Activated T-cell treated with anti-CD3 and anti-CD28 coated beads for 4 hours (primary cell): ENCODE data around the gene HIPK3.
"Not testable (repeated sequence)": the region's sequence is repeated elsewhere in the genome, so short reads cannot be mapped to it uniquely, and the experiment has no call there.

Experiments
- DNase-seq: peaks from one replicate; pipeline ENCODE4 v3.0.0-alpha.2; 2020

HIPK3 gene

DNA sequence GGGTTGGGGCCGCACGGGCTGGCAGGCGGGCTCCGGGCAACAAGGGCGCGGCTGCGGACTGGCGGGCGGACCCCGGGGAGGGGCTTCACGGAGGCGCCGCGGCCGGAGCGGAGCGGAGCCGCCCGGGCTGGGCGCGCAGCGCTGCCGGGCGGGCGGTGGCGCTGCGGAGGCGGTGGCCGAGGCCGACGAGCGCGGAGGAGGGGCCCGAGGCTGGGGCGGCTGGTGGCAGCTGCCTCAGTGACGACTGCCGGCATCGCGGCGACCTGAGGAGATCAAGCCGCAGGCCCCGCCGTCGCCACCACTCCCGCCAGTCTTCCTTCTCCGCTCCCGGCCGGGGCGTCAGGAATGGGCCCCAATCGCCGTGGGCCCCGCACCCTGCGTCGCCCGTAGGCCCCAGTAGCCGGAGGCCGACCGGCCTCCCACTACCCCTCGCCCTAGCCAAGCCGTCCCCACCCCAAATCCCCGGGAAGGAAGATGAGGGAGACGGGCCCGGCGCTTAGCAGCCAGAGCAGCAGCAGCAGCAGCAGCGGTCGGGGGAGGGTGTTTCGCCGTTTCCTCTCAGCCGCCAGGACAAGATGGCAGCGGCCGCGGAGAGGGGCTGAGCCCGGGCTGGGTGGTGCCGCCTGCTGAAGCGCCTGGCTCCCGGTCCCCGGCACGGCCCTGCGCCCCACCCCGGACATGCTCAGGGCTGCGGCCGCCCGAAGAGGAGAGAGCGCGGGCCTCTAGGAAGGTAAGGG, at the start of gene HIPK3:
Gene HIPK3 (plus strand): TSS at position 222 of the 737 bp plus-strand sequence.
- peak; percentile 42 for DNase-seq

DNA sequence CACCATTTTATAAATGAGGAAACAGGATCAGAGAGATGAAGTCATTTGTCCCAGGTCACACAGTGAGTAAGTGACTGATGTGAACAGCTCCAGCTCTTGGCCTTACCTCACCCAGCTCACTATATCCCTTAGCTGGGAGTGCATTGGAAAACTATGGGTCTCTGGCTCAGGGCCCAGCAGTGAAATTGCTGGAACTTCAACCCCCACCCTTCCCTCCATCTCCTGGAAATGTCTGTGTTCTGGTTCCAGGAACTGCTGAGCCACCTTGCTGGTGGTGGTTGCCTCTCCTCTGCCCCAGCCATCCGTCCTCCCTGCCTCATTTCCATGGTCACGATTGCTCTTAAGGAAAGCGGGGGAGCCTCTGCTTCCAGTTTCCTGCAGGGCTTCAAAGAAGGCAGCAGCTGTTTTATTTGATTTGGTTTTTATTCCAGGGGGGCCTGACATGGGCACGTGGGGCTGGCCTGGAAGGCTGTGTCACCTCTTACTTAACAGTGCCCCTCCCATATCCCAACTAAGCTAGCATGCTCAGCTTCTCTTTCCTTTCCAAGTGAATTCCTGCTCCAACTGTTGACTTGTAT, 49.7 kb upstream of the HIPK3 start:
- DNase-seq: no peak

DNA sequence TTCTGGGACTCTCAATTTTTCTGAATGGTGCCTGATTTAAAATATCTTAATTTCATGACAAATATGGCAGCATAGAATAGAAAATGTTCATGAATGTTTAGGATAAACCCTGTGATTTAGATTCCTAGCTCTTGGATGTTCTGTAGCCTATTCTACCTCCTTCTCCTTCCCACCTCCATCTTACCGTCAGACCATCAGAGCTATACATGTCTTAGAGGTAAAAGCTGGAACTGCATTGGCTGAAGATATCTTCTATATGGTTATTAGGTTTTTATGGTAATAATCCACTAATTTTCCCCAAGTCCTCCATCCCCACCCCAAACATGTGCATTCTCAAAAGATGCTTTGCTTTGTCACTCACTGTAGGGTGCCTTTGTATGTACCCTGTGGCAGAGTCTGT, 49.0 kb upstream of the HIPK3 start:
- no peak for DNase-seq

DNA sequence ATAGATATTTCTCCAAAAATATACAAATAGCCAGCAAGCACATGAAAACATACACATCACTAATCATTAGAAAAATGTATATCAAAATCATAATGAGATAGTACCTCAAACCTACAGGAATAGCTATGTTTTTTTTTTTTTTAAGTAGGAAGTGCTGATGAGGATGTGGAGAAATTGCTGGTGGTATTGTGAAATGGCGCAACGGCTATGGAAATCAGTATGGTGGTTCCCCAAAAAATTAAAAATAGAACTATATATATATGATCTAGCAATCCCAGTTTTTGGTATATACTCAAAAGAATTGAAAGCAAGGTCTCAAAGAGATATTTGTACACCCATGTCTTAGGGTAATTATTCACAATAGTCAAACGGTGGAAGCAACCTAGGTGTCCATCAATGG, 46.0 kb upstream of the HIPK3 start:
- DNase-seq: no peak

DNA sequence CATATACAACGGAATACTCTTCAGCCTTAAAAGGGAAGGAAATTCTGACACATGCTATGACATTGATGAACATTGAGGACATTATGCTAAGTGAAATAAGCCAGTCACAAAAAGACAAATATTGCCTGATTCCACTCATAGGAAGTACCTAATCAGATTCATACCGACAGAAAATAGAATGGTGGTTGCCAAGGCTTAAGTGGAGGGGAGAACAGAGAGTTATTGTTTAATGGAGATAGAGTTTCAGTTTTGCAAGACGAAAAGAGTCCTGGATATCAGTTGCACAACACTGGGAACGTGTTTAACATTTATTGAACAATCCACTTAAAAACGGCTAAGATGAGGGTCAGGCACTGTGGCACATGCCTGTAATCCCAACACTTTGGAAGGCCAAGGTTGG, 45.6 kb upstream of the HIPK3 start:
- DNase-seq: no peak

DNA sequence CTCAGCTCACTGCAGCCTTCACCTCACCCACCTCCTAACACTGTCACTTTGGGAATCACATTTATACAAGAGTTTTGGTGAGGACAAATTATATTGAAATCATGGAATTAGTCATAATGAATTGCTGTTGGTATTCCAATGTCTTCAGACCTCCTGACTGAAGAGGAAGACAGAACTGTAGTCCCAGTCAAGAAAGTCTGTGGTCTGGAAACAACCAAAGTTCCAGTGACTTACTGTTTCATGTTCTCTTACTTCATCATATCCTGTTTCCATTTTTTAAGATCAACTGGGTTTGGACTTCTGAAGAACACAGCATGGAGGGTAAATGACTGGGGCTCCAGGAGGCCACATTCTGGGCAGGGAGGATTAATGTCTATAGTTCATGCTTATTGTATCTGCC, 43.0 kb upstream of the HIPK3 start:
- DNase-seq: no peak

DNA sequence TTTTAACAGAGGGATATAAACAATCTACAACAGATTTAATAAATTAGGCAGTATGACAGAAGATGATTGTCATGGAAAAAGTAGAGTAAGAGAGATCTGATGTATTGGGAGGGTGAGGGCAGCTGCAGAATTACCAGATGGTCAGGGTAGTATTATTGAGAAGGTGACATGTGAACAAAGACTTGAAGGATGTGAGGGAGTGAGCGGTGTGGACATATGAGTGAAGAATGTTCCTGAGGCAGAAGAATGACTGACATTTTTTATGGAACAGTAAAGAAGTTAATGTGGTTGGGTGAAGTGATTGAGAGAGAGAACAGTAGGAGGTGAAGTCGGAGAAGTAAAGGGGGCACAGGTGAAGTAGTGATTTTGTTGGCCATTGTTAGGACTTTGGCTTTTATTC, 42.4 kb upstream of the HIPK3 start:
- no peak for DNase-seq

DNA sequence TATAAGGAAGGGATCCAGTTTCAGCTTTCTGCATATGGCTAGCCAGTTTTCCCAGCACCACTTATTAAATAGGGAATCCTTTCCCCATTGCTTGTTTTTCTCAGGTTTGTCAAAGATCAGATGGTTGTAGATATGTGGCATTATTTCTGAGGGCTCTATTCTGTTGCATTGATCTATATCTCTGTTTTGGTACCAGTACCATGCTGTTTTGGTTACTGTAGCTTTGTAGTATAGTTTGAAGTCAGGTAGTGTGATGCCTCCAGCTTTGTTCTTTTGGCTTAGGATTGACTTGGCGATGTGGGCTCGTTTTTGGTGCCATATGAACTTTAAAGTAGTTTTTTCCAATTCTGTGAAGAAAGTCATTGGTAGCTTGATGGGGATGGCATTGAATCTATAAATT, 40.5 kb upstream of the HIPK3 start:
- DNase-seq: not testable (repeated sequence)

DNA sequence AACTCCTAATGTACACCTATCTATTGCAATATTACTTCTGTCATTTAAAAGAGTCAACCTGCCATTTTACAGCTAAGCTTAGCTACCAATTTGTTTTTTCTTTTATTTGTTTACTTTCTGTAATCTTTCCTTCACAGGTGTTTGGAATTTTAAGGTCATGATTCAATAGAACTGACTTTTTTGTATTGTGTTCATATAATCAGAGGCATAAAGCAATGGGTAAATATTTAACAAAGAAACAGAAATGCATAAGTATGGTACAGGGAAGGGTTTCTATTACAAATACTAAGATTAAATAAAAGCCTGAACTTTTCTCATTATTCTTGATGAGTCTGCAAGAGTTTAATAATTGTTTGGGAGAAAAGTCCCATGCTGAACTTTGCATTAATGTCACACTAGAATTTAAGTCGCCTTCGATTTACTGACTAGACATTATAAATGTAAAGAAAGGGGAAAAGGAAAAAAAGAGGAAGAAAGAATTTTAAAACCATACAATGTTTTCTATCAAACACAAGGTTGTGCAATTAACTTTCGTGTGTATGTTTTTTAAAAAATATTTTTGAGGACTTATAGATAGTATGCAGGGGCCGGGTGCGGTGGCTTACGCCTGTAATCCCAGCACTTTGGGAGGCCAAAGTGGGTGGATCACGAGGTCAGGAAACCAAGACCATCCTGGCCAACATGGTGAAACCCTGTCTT, 35.0 kb upstream of the HIPK3 start:
- no peak for DNase-seq

DNA sequence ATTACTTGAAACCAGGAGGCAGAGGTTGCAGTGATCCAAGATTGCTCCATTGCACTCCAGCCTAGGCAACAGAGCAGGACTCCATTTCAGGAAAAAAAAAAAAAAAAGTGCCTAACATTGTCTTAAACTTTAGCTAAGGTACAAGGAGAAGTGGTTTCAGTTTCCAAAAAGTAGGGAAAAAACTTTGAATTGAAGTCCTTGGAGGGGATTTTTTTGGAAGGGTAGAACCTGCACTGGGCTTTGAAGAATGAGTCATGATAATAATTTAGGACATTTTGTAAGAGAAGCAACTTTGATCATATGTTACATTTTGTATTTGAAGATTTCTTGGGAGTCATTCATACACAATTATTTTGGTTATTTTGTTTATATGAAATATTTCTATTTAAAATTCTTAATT, 31.8 kb upstream of the HIPK3 start:
- DNase-seq: no peak

DNA sequence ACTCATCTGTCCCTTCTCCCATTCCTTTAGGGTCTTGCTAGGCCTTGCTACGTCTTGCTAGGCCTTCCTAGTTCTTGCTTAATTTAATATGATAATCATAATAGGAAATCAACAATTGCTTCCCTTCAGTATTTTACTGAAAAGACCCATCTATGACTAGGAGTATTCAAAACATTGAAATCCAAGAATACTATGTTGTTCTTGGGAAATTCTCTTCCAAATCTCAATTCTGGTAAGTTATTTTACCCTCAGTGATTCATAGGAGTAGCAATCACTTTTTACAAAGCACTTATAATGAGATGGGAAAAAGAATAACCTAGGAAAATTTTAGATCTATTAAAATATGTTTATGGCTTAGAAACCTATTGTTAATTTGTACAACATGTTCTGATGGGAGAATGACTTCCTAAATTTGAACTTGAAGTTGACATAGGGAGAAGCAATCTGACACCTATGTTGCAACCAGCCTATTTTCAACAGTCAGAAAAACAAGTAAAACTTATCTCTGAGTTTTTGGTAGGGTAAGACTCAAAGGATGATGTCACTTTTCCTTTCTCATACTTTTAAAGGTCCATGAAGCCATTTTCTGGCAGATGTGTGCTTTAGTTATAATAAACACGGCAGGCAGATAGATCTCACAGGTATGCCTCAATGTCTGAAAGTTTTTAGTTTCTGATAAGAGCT, 29.5 kb upstream of the HIPK3 start:
- no peak for DNase-seq

DNA sequence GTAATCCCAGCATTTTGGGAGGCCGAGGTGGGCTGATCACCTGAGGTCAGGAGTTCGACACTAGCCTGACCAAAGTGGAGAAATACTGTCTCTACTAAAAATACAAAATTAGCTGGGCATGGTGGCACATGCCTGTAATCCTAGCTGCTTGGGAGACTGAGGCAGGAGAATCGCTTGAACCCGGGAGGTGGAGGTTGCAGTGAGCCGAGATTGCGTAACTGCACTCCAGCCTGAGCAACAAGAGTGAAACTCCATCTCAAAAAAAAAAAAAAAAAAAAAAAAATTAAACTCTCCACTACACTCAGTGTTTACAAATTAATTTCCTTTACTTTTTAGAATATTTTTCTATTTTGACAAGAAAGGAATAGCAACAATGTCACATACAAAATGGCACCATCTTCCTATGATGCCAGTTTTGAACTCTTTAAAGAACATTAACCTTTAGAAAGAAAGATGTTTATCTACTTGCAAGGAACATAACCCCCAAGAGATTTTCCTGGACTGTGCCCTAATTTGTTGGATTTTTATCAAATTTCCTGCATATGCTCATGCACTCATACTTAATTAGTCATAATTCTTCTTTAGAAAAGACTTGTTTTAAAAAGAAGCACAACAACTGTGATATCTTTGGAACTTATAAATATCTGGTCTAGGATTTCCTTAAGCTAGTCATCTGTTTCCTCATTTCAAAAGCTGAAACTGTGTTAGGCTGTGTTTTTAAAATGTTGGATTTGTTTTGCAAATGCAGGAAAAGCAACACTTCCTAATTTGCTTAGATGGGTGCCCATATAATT, 22.6 kb upstream of the HIPK3 start:
- no peak for DNase-seq

DNA sequence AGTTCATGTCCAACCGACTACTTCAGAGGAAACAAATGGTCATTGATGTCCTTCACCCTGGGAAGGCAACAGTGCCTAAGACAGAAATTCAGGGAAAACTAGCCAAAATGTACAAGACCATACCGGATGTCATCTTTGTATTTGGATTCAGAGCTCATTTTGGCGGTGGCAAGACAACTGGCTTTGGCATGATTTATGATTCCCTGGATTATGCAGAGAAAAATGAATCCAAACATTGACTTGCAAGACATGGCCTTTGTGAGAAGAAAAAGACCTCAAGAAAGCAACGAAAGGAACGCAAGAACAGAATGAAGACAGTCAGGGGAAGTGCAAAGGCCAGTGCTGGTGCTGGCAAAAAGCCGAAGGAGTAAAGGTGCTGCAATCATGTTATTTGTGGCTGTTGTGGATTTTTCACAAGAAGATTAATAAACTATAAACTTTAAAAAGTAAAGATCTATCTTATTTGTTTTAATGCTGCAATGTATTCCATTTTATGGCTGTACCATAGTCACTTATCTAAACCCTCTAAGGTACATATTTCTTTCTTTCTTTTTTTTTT, 20.1 kb upstream of the HIPK3 start:
- DNase-seq: no peak

DNA sequence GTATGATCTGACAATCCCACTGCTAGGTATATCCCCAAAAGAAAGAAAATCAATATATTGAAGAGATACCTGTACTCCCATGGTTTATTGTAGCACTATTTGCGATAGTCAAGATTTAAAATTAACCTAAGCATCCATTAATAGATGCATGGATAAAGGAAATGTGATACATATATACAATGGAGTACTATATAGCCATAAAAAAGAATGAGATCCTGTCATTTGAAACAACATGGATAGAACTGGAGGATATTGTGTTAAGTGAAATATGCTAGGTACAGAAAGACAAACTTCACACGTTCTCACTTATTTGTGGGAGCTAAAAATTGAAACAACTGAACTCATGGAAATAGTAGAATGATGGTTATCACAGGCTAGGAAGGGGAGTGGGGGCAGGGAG, 14.6 kb upstream of the HIPK3 start:
- no peak for DNase-seq

DNA sequence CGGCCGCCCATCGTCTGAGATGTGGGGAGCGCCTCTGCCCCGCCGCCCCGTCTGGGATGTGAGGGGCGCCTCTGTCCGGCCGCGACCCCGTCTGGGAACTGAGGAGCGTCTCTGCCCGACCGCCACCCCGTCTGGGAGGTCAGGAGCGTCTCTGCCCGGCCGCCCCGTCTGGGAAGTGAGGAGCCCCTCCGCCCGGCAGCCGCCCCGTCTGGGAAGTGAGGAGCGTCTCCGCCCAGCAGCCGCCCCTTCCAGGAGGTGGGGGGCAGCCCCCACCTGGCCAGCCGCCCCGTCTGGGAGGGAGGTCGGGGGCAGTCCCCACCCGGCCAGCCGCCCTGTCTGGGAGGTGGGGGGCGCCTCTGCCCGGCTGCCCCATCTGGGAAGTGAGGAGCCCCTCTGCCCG, 13.5 kb upstream of the HIPK3 start:
- DNase-seq: not testable (repeated sequence)

DNA sequence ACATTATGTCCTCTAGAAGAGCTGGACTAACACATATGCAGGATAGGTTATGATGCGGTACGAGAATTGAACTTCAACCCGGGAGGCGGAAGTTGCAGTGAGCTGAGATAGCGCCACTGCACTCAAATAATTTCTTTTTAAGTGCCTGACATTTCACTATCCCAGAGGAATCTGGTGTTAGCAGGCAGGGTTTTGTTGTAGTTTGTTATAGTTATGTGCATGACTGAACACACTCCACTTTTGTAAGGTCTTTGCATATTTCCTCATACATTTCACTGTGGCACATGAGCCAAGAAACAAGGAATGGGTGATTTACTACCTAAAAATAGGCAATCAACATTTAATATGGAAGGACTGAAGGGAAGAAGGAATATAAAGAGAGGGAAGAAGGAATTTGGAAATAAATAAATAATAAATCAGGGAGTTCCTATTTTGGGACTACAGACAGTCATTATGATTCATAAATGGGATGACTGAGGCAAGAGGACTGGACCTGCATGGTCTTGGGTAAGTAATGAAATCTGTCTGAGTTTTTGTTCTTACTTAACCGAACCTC, 8.7 kb upstream of the HIPK3 start:
- DNase-seq: no peak

DNA sequence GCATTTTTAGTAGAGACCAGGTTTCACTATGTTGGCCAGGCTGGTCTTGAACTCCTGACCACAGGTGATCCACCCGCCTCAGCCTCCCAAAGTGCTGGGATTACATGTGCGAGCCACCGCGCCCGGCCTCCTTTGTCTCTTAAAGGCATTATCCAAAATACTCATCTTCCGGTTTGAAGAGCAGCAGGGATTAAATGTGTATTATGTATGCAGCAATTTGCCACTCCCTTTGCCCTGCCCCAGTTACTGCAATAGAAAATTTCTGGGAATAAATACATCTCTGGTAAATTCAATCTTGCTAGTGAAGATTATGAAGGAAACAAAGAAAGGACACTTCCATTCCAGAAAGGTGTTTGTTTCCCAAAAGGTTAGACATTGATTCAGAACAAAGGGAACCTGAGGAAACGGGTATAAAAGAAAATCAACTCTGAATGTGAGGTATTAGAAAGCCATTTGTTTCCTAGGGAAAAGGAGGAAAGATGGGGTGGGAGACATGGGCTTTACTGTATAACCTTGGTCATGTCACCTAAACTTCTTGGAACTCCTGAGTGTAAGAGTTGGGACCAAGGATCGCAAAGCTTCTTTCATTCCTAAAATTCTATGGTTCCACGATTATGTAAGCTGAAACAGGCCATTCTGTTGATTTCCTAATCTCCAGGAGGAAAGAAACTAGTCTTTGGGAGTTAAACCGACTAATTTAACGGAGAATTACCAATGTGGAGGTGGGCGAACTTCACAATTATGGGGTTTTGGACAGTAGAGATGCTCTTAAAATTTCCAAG, 959 bp upstream of the HIPK3 start:
- DNase-seq: no peak

DNA sequence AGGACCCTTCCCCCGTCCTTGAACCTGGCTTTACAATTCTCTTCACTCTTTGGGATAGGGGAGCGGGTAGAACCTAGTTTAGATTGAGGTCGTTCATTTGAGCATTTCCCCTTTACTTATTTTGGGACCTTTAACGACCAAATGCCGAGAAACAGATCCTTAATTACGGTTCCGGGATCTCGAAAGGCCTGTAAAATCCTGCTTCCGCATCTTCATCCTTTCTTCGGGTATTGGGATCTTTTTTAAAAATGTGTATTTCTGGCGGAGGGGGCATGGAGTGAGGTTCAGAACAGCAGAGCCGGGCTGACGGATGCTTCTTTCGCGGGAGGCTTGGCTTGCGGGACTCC, 395 bp upstream of the HIPK3 start:
- DNase-seq: no peak

DNA sequence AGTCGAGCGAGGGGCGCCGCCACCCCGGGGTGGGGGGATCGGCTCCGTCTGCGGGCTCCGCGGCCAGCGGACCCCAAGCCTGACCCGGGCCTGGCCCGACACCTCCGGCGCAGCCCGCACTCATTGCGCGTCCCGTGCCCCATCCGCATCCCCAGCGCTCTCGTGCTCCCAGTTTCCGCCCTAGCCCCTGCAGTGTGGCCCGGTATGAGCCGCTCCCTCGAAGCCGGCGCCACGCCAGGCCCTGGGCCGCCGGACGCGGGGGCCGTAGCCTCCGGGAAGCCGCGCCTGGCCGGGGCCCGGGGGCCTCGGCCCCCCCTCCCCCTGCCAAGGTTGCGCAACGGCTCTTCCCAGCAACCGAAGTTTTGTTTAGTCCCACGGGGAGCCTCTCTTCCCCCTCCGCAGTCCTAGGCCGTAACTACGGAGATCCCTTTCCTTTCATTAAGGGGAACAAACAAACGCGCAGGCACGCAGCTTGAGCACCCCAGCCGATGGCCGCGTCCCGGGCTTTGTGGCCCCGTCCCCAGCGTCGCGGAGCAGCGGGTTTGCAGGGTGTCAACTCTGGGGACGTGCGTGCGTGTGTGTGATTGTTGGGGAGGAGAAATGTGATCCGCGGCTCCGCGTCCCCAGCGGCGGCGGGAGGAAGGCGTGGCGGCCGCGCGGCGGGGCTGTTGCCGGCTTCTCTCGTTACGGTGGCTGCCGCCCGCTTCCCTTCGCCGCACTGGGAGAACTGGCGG, 883 bp downstream of the HIPK3 start:
- peak; percentile 58 for DNase-seq

DNA sequence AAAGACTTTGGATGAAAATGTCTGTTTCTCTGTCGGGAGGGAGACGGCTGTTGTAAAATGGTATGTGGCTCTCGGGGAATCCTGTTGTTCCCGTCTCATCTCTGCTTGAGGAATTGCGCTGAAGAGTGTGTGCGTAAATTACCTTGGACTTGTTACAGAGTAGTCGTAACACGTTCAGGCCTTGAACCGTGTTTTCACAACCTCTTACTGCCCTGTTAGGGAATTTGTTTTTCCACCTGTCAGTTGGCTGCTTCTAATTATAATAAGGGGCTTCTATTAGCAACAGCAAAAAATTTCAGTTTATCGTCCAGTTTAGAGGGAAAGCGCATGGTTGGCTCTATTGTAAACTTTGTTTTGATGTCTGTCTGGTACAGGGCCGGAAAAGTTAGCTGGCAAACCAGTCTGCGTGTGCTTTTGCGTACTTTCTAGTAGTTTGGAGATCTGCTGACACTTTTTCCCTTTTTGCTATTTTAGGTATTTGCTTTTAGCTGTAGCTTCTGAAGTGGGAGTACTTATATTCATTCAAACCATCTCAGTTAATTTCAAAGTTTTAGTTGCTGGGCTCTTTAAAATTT, 1.5 kb downstream of the HIPK3 start:
- DNase-seq: no peak
